NCI-H2227 treated with DMSO at 0.1 percent for 48 hours (cell line): ENCODE data around the gene PPP3CA.
"Not testable (repeated sequence)": the region's sequence is repeated elsewhere in the genome, so short reads cannot be mapped to it uniquely, and the experiment has no call there.

Experiments
- DNase-seq: peaks from one replicate; lab custom pipeline; 2025; lab: John Stamatoyannopoulos, UW

Gene PPP3CA

GRCh38 chr4:101098666-101099400, 248.5 kb downstream of the PPP3CA start:
- no peak for DNase-seq

GRCh38 chr4:101092609-101093008, 254.7 kb downstream of the PPP3CA start:
- DNase-seq: not testable (repeated sequence)

- DNase-seq: no peak
Observed at GRCh38 chr4:101089168-101089567, 258.2 kb downstream of the PPP3CA start.

- no peak for DNase-seq
Observed at GRCh38 chr4:101086801-101087586, 260.3 kb downstream of the PPP3CA start.

- DNase-seq: no peak
Observed at GRCh38 chr4:101083131-101083530, 264.2 kb downstream of the PPP3CA start.

GRCh38 chr4:101081695-101082369, 265.5 kb downstream of the PPP3CA start:
- no peak for DNase-seq

- no peak for DNase-seq
Observed at GRCh38 chr4:101081166-101081565, 266.2 kb downstream of the PPP3CA start.

- DNase-seq: no peak
Observed at GRCh38 chr4:101078950-101079349, 268.4 kb downstream of the PPP3CA start.

GRCh38 chr4:101076032-101076431, 271.3 kb downstream of the PPP3CA start:
- no peak for DNase-seq

- DNase-seq: no peak
Observed at GRCh38 chr4:101075536-101075935, 271.8 kb downstream of the PPP3CA start.

GRCh38 chr4:101074326-101074725, 273.0 kb downstream of the PPP3CA start:
- DNase-seq: no peak

- no peak for DNase-seq
Observed at GRCh38 chr4:101071241-101071640, 276.1 kb downstream of the PPP3CA start.

GRCh38 chr4:101068115-101068514, 279.2 kb downstream of the PPP3CA start:
- DNase-seq: no peak

- no peak for DNase-seq
Observed at GRCh38 chr4:101067383-101067782, 279.9 kb downstream of the PPP3CA start.

- DNase-seq: peak; percentile 71
Observed at GRCh38 chr4:101066626-101067170, 280.6 kb downstream of the PPP3CA start.

- DNase-seq: no peak
Observed at GRCh38 chr4:101065935-101066485, 281.3 kb downstream of the PPP3CA start.

GRCh38 chr4:101065346-101065745, 282.0 kb downstream of the PPP3CA start:
- DNase-seq: no peak

GRCh38 chr4:101064541-101065180, 282.7 kb downstream of the PPP3CA start:
- DNase-seq: no peak

- no peak for DNase-seq
Observed at GRCh38 chr4:101055392-101055791, 291.9 kb downstream of the PPP3CA start.

- no peak for DNase-seq
Observed at GRCh38 chr4:101050837-101051205, 296.5 kb downstream of the PPP3CA start.

GRCh38 chr4:101050088-101050836, 297.1 kb downstream of the PPP3CA start:
- DNase-seq: no peak
